RPMI7951 (cell line): ENCODE data around the gene PCDHB14. TPM values are rescaled to one million over a fixed set of nuclear protein-coding genes. Genes with fewer than 3 reads are reported as not detected.

Source experiments
- total RNA-seq: library from RNA; depleted of rRNA; stranded (reverse); fragments of >200 nt; shearing (Covaris generic); gene quantifications from 2 replicates; pipeline ENCODE4 v1.2.3, GENCODE V29; 2014; rRNA removed

Gene PCDHB14
- total RNA-seq, 1 experiment from 2014 or later: 0.72 TPM

Other genes starting within 250 kb of the PCDHB14 start
- not detected in 2 replicates for gene PCDHB1, start 172.0 kb upstream of the PCDHB14 start, total RNA-seq
- gene PCDHB2, start 128.7 kb upstream of the PCDHB14 start, total RNA-seq: 0.88 and 0.96 TPM in 2 replicates
- 0.12 and 0.20 TPM in 2 replicates for gene PCDHB3, start 122.9 kb upstream of the PCDHB14 start, total RNA-seq
- under 0.01 and 0.12 TPM in 2 replicates for gene PCDHB4, start 101.5 kb upstream of the PCDHB14 start, total RNA-seq
- gene PCDHB5, start 88.1 kb upstream of the PCDHB14 start, total RNA-seq: 0.59 and 0.60 TPM in 2 replicates
- gene PCDHB6, start 73.3 kb upstream of the PCDHB14 start, total RNA-seq: 0.20 and 0.24 TPM in 2 replicates
- 0.39 and 0.48 TPM in 2 replicates for gene PCDHB7, start 50.7 kb upstream of the PCDHB14 start, total RNA-seq
- gene PCDHB8, start 45.6 kb upstream of the PCDHB14 start, total RNA-seq: 0.10 and 0.12 TPM in 2 replicates
- gene PCDHB16, start 41.0 kb upstream of the PCDHB14 start, total RNA-seq: 2.0 and 2.1 TPM in 2 replicates
- gene PCDHB9, start 36.2 kb upstream of the PCDHB14 start, total RNA-seq: 0.10 and 0.24 TPM in 2 replicates
- gene PCDHB10, start 31.0 kb upstream of the PCDHB14 start, total RNA-seq: 0.60 and 0.78 TPM in 2 replicates
- gene PCDHB11, start 23.7 kb upstream of the PCDHB14 start, total RNA-seq: 0.12 and 0.20 TPM in 2 replicates
- gene PCDHB12, start 14.6 kb upstream of the PCDHB14 start, total RNA-seq: 0.36 and 0.88 TPM in 2 replicates
- 2.5 and 2.6 TPM in 2 replicates for gene PCDHB13, start 9.4 kb upstream of the PCDHB14 start, total RNA-seq
- gene PCDHB15, start 22.1 kb downstream of the PCDHB14 start, total RNA-seq: 1.6 and 2.0 TPM in 2 replicates
- gene SLC25A2, start 80.7 kb downstream of the PCDHB14 start, total RNA-seq: 0.48 TPM in 1 of 2 replicates, not detected in the other
- gene TAF7, start 97.4 kb downstream of the PCDHB14 start, total RNA-seq: 36.0 and 50.9 TPM in 2 replicates
- 3.3 and 3.7 TPM in 2 replicates for gene PCDHGA1, start 107.2 kb downstream of the PCDHB14 start, total RNA-seq
- 6.8 and 7.0 TPM in 2 replicates for gene PCDHGA2, start 115.4 kb downstream of the PCDHB14 start, total RNA-seq
- gene PCDHGA3, start 120.5 kb downstream of the PCDHB14 start, total RNA-seq: 0.12 and 0.39 TPM in 2 replicates
- 10.6 and 10.9 TPM in 2 replicates for gene PCDHGB1, start 126.8 kb downstream of the PCDHB14 start, total RNA-seq
- 3.8 and 4.8 TPM in 2 replicates for gene PCDHGA4, start 131.7 kb downstream of the PCDHB14 start, total RNA-seq
- gene PCDHGB2, start 136.7 kb downstream of the PCDHB14 start, total RNA-seq: 4.6 and 6.0 TPM in 2 replicates
- 1.5 and 1.8 TPM in 2 replicates for gene PCDHGA5, start 140.8 kb downstream of the PCDHB14 start, total RNA-seq
- gene PCDHGB3, start 146.9 kb downstream of the PCDHB14 start, total RNA-seq: 1.1 and 1.6 TPM in 2 replicates
- 1.3 and 1.8 TPM in 2 replicates for gene PCDHGA6, start 150.5 kb downstream of the PCDHB14 start, total RNA-seq
- gene PCDHGA7, start 159.4 kb downstream of the PCDHB14 start, total RNA-seq: 4.6 and 5.5 TPM in 2 replicates
- 12.0 and 12.7 TPM in 2 replicates for gene PCDHGB4, start 164.4 kb downstream of the PCDHB14 start, total RNA-seq
- gene PCDHGA8, start 169.3 kb downstream of the PCDHB14 start, total RNA-seq: 1.6 and 1.9 TPM in 2 replicates
- gene PCDHGB5, start 174.6 kb downstream of the PCDHB14 start, total RNA-seq: 18.6 and 19.8 TPM in 2 replicates
- gene PCDHGA9, start 179.4 kb downstream of the PCDHB14 start, total RNA-seq: 0.88 and 1.1 TPM in 2 replicates
- gene PCDHGB6, start 184.7 kb downstream of the PCDHB14 start, total RNA-seq: 0.84 and 0.88 TPM in 2 replicates
- 0.78 and 0.84 TPM in 2 replicates for gene PCDHGA10, start 189.6 kb downstream of the PCDHB14 start, total RNA-seq
- 0.29 and 0.48 TPM in 2 replicates for gene PCDHGB7, start 194.3 kb downstream of the PCDHB14 start, total RNA-seq
- 7.0 and 8.1 TPM in 2 replicates for gene PCDHGA11, start 197.7 kb downstream of the PCDHB14 start, total RNA-seq
- 19.9 and 23.5 TPM in 2 replicates for gene PCDHGA12, start 207.2 kb downstream of the PCDHB14 start, total RNA-seq